Activated gamma-delta T cell treated with Interleukin-2 at 50 U/mL for 16 hours (primary cell): ENCODE data around the gene RASIP1.
"Not testable (repeated sequence)": the region's sequence is repeated elsewhere in the genome, so short reads cannot be mapped to it uniquely, and the experiment has no call there.

Experiments used
- DNase-seq: peaks from one replicate; pipeline ENCODE4 v3.0.0-alpha.2; 2020

RASIP1 gene

GRCh38 chr19:48740164-48740972 lies at the start of gene RASIP1:
RASIP1 (minus strand) TSS chr19:48740610; CDS start chr19:48740282, 328 bp downstream.
- no peak for DNase-seq

- DNase-seq = not testable (repeated sequence)
Measured at GRCh38 chr19:48787331-48787730, 46.9 kb upstream of the RASIP1 start.

GRCh38 chr19:48786422-48786821 lies 46.0 kb upstream of the RASIP1 start:
- DNase-seq = not testable (repeated sequence)

- DNase-seq = no peak
Measured at GRCh38 chr19:48784527-48784926, 44.1 kb upstream of the RASIP1 start.

- no peak for DNase-seq
Measured at GRCh38 chr19:48780631-48781391, 40.4 kb upstream of the RASIP1 start.

GRCh38 chr19:48779636-48780035 lies 39.2 kb upstream of the RASIP1 start:
- no peak for DNase-seq

- DNase-seq = no peak
Measured at GRCh38 chr19:48777720-48778119, 37.3 kb upstream of the RASIP1 start.

GRCh38 chr19:48777139-48777538 lies 36.7 kb upstream of the RASIP1 start:
- no peak for DNase-seq

GRCh38 chr19:48772503-48772953 lies 32.1 kb upstream of the RASIP1 start:
- no peak for DNase-seq

- no peak for DNase-seq
Measured at GRCh38 chr19:48770734-48771472, 30.5 kb upstream of the RASIP1 start.

- no peak for DNase-seq
Measured at GRCh38 chr19:48770266-48770665, 29.9 kb upstream of the RASIP1 start.

- DNase-seq = no peak
Measured at GRCh38 chr19:48768994-48769713, 28.7 kb upstream of the RASIP1 start.

GRCh38 chr19:48768171-48768753 lies 27.9 kb upstream of the RASIP1 start:
- DNase-seq = not testable (repeated sequence)

- DNase-seq = not testable (repeated sequence)
Measured at GRCh38 chr19:48765816-48766215, 25.4 kb upstream of the RASIP1 start.

- no peak for DNase-seq
Measured at GRCh38 chr19:48760504-48761205, 20.2 kb upstream of the RASIP1 start.

GRCh38 chr19:48757741-48758144 lies 17.3 kb upstream of the RASIP1 start:
- no peak for DNase-seq

- DNase-seq = no peak
Measured at GRCh38 chr19:48757089-48757675, 16.8 kb upstream of the RASIP1 start.

GRCh38 chr19:48756686-48757085 lies 16.3 kb upstream of the RASIP1 start:
- no peak for DNase-seq

- no peak for DNase-seq
Measured at GRCh38 chr19:48756212-48756611, 15.8 kb upstream of the RASIP1 start.

GRCh38 chr19:48755787-48756186 lies 15.4 kb upstream of the RASIP1 start:
- DNase-seq = no peak

GRCh38 chr19:48755084-48755641 lies 14.8 kb upstream of the RASIP1 start, which contains the start of gene FGF21:
FGF21 (plus strand) TSS chr19:48755524; CDS start chr19:48756237, 713 bp downstream.
- DNase-seq = no peak
